Fibroblast of villous mesenchyme (primary cell): ENCODE measurements around the gene DCUN1D2. TPM values are rescaled to one million over a fixed set of nuclear protein-coding genes. Genes with fewer than 3 reads are reported as not detected.
A peak's percentile ranks its signal among the peaks of the same experiment; 100 is the strongest.

Experiments
- DNase-seq: peaks from one replicate; pipeline ENCODE4 v3.0.0-alpha.2; 2010; ENCODE audit warnings: low read depth
- H3K4me3 ChIP-seq: 2 replicates; pipeline ENCODE4 v1.5.1; 2011; ENCODE audit warnings: low read depth, mild to moderate bottlenecking, low read length
- CTCF ChIP-seq: IDR thresholded peaks from 2 replicates; pipeline ENCODE4 v1.5.1; 2012; ENCODE audit warnings: low read depth, mild to moderate bottlenecking, low read length; ENCODE audit not compliant: insufficient read depth
- total RNA-seq: library from RNA; depleted of rRNA; stranded (reverse); fragments of >200 nt; gene quantifications from 2 replicates; pipeline ENCODE4 v1.2.3, GENCODE V29; 2012

DCUN1D2 gene
- total RNA-seq, 1 donor: 13.4 TPM

- H3K4me3 ChIP-seq: no peak overlapping the region
- no peak for TF ChIP-seq CTCF
- no peak for DNase-seq
Measured at GRCh38 chr13:113414335-113414734, 76.2 kb downstream of the DCUN1D2 start.

DNA sequence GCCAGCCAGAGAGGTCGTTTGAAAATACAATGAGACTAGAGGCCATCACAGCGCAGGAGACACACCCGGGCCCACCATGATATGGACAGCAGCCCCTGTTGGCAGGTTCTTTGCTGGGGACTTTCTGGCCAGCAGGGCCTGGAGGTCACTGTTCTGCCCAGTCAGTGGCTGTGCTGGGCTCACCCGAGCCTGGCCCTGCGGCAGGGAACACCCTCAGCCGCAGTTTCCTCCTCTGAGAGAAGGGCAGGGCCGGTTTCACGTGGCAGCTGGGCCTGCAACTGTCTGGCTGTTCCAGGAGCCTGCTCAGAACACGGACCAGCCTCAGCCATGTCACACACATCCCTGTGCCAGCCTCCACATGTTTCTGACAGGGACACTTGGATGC, 76.6 kb downstream of the DCUN1D2 start:
- TF ChIP-seq CTCF: no peak
- no peak overlapping the region for H3K4me3 ChIP-seq
- peak; percentile 7 for DNase-seq

DNA sequence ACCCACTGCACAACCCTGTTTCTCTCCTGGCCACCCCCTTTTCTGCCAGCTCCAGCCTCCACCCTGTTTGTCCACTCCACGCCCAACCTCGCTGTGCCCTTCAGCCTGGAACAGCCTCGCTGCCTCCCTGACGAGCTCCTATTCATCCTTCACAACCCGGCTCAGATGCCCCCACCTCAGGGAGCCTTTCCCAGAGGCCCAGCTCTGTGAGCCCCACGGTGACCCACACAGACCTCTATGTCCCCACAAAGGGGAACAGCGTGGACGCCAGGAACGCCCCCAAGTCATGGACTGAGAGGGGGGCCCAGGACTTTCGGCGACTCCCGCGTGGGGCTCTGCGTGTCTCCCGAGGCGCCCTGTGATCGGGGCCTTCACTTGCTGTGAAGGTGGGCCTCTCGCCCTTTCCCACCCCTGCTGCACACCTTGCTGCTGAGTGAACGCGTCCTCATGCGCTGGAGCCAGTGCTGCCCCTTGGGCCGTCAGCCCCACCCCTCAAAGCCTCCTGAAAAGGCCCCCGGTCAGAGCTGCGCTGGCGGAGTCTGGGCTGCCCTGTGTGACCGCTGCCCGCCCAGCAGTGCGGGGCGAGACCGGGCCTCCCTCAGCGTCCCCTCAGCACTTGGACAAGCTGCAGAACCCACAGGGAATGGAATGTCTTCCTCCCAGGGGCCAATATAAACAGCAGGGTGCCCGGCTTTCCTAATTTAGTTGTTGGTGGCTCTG, 77.2 kb downstream of the DCUN1D2 start:
- no peak overlapping the region for H3K4me3 ChIP-seq
- no peak for TF ChIP-seq CTCF
- no peak for DNase-seq

DNA sequence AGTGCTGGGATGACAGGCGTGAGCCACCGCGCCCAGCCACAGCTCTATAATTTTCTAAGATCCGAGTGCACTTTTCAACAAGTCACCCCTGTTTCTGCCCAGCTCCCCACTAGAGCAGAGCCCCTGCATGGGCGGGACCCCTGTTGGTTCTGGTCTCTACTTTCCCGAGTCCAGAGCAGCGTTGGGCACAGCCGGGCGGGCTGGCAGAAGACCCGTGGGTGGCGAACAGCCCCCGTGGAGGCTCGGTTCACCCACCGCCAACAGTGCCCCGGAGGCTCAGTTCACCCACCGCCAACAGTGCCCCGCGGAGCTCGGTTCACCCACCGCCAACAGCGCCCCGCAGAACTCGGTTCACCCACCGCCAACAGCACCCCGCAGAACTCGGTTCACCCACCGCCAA, 78.1 kb downstream of the DCUN1D2 start:
- TF ChIP-seq CTCF: no peak
- H3K4me3 ChIP-seq: no peak overlapping the region
- no peak for DNase-seq

- no peak for TF ChIP-seq CTCF
- peak; percentile 95 for DNase-seq
- H3K4me3 ChIP-seq: peak overlapping the region; percentile 32
Measured at GRCh38 chr13:113411216-113412023, 79.1 kb downstream of the DCUN1D2 start.

DNA sequence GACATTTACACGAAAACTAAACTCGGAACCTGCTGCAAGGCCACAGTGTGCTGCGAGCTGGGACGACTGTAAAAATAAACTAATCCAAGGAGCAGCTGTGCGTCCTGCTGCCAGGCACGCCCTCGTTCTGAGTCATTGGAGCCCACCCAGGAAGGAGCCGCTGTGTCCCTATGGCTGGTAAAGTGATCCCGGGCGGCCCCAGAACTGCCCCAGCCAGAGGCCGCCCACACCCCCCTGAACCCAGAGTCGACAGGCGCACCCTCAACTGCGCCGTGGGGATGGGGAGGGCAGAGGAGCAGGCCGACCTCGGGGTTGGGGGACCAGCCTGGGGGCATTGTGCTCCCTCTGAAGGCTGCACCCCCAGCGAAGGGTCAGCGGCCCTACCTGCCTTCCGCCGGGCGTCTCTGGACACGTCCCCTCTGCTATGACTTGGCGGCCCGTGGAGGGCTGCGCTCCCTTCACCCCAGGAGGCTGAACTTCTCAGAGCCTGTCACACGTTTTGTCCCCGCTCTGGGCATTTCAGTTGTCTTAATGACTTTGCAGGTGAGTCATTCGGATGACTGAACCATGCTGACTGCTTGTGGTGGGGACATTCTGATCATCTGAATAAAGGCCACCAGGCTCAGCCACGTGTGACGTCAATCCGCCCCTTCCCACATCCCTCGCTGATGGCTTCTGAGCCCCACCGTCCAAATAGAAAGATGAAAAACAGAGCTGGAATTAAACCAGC, 79.9 kb downstream of the DCUN1D2 start:
- H3K4me3 ChIP-seq: peak overlapping the region; percentile 39
- DNase-seq: peak; percentile 80
- no peak for TF ChIP-seq CTCF
